ENCODE data around the gene CLCN1. TPM values are rescaled to one million over a fixed set of nuclear protein-coding genes. Genes with fewer than 3 reads are reported as not detected.

Gene CLCN1
- total and polyA plus RNA-seq, 2 donors from 2014 or later, result 0.35 TPM; not detected in 1

DNA sequence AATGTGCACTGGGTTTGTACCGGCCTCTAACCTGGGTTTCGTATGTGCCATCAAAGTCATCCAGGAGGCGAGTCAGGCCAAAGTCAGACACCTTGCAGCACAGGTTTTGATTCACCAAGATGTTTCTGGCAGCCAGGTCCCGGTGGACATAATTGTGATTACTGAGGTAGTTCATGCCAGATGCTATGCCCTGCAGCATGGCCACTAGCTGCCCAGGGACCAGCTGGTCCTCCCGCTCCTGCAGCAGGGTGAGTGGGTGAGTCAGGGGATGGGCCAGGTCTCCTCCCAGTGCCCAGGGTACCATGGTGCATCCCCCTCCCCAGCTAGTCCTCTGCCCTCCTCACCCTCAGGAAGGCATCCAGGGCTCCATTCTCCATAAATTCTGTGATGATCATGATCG is 78.9 kb downstream of the CLCN1 start:
- H3K36me3 ChIP-seq (ENCODE audit: control insufficient read depth in 2 of 3, insufficient read depth in 3 of 3, low read length in 3 of 3), result peaks cover 3 to 10% (median 7%) of the 10 kb centered on the region in 3 donors
- intact Hi-C loops (cut with DNase I), result no loop called here
- no peak for TF ChIP-seq CTCF (IDR thresholded peaks at IDR 0.05; ENCODE audit: borderline replicate concordance, extremely low read depth, insufficient read depth)
- no peaks in the 10 kb centered on the region for H3K27me3 ChIP-seq (ENCODE audit: control insufficient read depth, insufficient read depth, low read length)
- DNase-seq, result no peak
- no peak for FAIRE-seq
- no peak overlapping the region for H3K27ac ChIP-seq (ENCODE audit: low read depth in 2 of 2, low read length in 2 of 2)
- H3K4me3 ChIP-seq (ENCODE audit: low read length in 3 of 3), result no peak overlapping the region
- H3K9me3 ChIP-seq (ENCODE audit: control insufficient read depth in 2 of 3, insufficient read depth in 1 of 3, low read length in 3 of 3), result no peaks in the 10 kb centered on the region
- H3K4me1 ChIP-seq (ENCODE audit: control insufficient read depth in 2 of 3, insufficient read depth in 2 of 3, low read depth in 1 of 3, low read length in 3 of 3), result peaks cover 0 to 24% (median 0%) of the 10 kb centered on the region in 3 donors
- H3K9ac ChIP-seq (ENCODE audit: low read length in 3 of 3), result no peak overlapping the region

- no peaks in the 10 kb centered on the region for H3K9me3 ChIP-seq (ENCODE audit: control insufficient read depth in 2 of 3, insufficient read depth in 1 of 3, low read length in 3 of 3)
- H3K4me1 ChIP-seq (ENCODE audit: control insufficient read depth in 2 of 3, insufficient read depth in 2 of 3, low read depth in 1 of 3, low read length in 3 of 3), result peaks cover 0 to 24% (median 0%) of the 10 kb centered on the region in 3 donors
- FAIRE-seq, result no peak
- no peaks in the 10 kb centered on the region for H3K27me3 ChIP-seq (ENCODE audit: control insufficient read depth, insufficient read depth, low read length)
- no peak for DNase-seq
- H3K27ac ChIP-seq (ENCODE audit: low read depth in 2 of 2, low read length in 2 of 2), result no peak overlapping the region
- no peak overlapping the region for H3K9ac ChIP-seq (ENCODE audit: low read length in 3 of 3)
- no peak overlapping the region for H3K4me3 ChIP-seq (ENCODE audit: low read length in 3 of 3)
- intact Hi-C loops (cut with DNase I), result no loop called here
- H3K36me3 ChIP-seq (ENCODE audit: control insufficient read depth in 2 of 3, insufficient read depth in 3 of 3, low read length in 3 of 3), result peaks cover 0 to 7% (median 3%) of the 10 kb centered on the region in 3 donors
- no peak for TF ChIP-seq CTCF (IDR thresholded peaks at IDR 0.05; ENCODE audit: borderline replicate concordance, extremely low read depth, insufficient read depth)
Observed at GRCh38 chr7:143395187-143396149, 79.6 kb downstream of the CLCN1 start.

GRCh38 chr7:143396182-143396581 is 80.3 kb downstream of the CLCN1 start:
- H3K27ac ChIP-seq (ENCODE audit: low read depth in 2 of 2, low read length in 2 of 2), result no peak overlapping the region
- intact Hi-C loops (cut with DNase I), result no loop called here
- H3K36me3 ChIP-seq (ENCODE audit: control insufficient read depth in 2 of 3, insufficient read depth in 3 of 3, low read length in 3 of 3), result peaks cover 0 to 5% (median 3%) of the 10 kb centered on the region in 3 donors
- no peak overlapping the region for H3K4me3 ChIP-seq (ENCODE audit: low read length in 3 of 3)
- no peaks in the 10 kb centered on the region for H3K9me3 ChIP-seq (ENCODE audit: control insufficient read depth in 2 of 3, insufficient read depth in 1 of 3, low read length in 3 of 3)
- peaks cover 0 to 24% (median 0%) of the 10 kb centered on the region in 3 donors for H3K4me1 ChIP-seq (ENCODE audit: control insufficient read depth in 2 of 3, insufficient read depth in 2 of 3, low read depth in 1 of 3, low read length in 3 of 3)
- no peak for TF ChIP-seq CTCF (IDR thresholded peaks at IDR 0.05; ENCODE audit: borderline replicate concordance, extremely low read depth, insufficient read depth)
- FAIRE-seq, result no peak
- no peak for DNase-seq
- H3K27me3 ChIP-seq (ENCODE audit: control insufficient read depth, insufficient read depth, low read length), result no peaks in the 10 kb centered on the region
- no peak overlapping the region for H3K9ac ChIP-seq (ENCODE audit: low read length in 3 of 3)

Measured in kidney (tissue), 14 donors.